ENCODE results near the gene FMNL2. TPM values are rescaled to one million over a fixed set of nuclear protein-coding genes. Genes with fewer than 3 reads are reported as not detected.
A peak's percentile ranks its signal among the peaks of the same experiment; 100 is the strongest.

Gene FMNL2
- polyA plus RNA-seq, 12 donors: 18.6 to 49.7 (median 26.7) TPM; not detected in 1

DNA sequence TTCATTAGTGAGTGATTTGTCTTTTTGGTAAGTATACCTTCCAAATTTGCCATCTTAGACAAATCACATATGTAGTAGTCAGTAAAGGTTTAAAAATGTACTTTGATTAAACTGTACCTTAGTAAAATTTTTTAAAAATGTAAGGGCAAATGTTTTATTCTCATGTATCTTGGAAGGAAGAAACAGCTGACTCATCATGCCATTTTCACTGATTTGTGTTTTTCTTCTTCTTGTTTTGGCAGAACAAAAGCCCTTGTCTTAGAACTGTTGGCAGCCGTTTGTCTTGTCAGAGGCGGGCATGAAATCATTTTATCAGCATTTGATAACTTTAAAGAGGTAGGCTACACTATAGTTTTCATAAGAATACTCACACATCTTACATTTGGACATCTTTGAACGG lies 245.7 kb downstream of the FMNL2 start:
- no peak for DNase-seq

DNA sequence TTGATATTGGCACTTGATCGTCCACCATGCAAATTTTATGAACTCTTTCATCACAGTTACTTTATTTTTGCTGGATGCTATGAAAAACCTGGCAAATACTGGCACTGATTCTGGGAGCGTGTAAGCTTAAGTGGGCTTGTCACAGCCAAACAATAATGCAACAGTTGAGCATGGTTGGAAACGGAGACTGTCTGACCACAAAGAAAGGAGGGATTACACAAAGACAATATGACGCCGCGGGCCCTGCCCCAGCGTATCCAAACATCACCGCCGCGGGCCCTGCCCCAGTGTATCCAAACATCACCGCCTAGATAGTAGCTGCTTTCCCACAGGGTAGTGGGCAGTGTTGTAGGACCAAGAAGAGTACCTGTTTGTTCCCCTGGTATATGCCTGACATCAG lies 246.4 kb downstream of the FMNL2 start:
- no peak for DNase-seq

- DNase-seq: no peak
Observed at GRCh38 chr2:152582081-152582480, 247.1 kb downstream of the FMNL2 start.

DNA sequence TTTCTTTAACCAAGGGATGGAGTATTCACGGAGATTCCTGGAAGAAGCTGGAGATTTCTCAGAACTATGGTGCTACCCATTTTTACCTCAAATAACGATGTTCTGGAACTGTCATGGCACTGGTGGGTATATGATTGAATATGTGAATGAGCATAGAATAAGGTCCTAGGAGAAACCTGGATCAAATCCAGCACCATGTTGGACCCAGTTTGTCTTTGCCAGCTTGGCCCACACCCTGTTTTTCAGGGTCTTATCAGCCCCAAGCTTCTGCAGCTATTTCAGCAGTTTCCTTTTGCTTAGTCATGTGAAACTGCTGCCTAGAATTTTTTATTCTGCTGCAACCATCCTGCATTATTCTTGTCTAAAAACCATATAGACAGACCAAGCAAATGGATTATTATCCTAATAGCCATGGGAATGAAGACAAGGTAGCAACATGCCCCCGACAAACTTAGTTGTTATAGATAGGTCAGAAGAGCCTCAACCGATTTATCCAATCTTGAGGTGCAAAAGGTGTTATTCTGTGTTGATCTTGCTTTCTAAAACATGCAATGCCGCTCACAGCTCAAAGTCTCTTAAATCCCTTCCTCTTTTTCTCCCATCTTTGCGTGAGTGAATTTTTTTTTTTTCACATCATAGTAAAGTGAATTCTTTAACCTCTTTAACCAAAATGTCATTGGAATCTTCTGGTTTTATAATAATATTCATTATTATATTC lies 248.7 kb downstream of the FMNL2 start:
- no peak for DNase-seq

GRCh38 chr2:152584301-152584700 lies 249.3 kb downstream of the FMNL2 start:
- no peak for DNase-seq

DNA sequence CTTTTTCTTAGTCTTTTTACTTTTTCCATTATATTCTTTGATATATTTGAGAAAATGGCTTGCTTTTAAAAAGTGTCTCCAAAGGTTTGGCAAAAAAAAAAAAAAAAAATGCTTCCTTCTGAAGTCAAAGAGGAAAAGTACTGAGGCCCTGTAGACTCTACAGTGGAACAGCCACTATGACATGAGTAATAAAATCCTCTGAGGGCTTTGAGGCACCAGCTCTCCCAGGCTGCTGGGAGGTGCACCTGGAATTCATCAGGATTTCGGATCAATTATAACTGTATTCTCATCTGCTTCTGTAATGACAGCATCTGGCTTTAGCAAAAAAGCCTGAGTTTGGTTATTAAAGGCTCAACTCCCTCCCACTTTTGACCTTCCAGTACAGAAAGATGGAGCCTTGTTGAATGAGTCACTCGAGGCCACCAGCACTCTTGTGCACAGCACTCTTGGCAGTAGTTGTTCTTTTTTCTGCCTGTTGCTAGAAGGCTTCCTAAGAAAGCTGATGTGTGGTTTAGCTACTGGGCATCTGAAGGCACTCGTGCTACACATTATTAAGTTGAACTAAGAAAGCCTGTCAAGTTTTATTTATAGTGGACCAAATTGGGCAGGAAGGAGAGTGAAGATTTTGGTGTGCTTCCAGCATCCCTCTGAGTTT lies 251.0 kb downstream of the FMNL2 start:
- no peak for DNase-seq

- DNase-seq: no peak
Observed at GRCh38 chr2:152587187-152587947, 252.4 kb downstream of the FMNL2 start.

DNA sequence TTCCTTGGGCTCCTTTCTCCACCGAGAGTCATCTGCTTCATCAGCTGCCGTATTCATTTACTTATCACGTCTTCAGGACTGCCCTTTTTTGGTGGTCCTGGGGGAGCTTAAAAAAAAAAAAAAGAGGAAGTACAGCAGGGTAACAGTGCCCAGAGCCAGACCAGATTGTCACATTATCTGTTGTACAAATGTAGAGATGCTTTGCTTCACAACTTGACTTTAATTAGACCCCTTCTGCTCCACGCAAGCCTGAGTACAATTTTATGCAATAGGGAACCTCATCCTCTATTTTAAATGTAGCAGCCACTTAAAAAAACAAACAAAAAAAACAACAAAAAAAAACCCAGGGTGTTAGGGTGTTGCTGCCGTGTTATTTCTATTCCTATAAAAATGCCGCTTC lies 254.0 kb downstream of the FMNL2 start:
- no peak for DNase-seq

- DNase-seq: peak; percentile 46
Observed at GRCh38 chr2:152594022-152594766, 259.2 kb downstream of the FMNL2 start.

- peak; percentile 67 for DNase-seq
Observed at GRCh38 chr2:152594792-152595191, 259.8 kb downstream of the FMNL2 start.

- no peak for DNase-seq
Observed at GRCh38 chr2:152598975-152599759, 264.2 kb downstream of the FMNL2 start.

DNA sequence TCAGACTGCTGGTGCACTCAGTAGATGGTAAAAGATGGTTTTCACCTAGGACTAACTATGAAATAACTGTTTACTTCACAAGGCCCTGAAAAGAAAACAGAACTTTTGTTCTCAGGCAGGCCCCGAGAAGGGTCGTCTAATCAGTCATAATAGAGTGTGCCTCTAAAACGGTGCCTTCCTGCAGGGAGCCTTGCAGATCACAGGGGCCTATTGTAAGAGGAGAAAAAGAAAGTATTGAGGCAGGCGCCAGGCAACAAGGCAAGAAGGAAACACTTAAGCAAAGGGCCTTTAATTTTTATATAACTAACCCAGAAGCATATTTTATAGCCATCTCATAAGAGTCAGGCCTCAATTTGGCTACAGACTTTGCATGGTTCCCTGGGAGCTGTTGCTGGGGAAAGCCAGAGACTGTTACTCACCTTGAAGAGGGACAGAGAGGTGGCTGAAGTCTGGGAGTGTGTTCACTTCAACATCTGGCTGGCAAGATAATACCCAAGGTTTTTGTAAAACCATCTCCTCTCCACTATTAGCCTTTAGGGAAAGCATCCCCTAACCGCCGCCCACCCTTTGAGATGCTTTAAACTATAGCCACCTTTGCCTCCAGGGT lies 265.2 kb downstream of the FMNL2 start:
- DNase-seq: no peak

GRCh38 chr2:152600697-152601096 lies 265.7 kb downstream of the FMNL2 start:
- DNase-seq: no peak

- no peak for DNase-seq
Observed at GRCh38 chr2:152602750-152603149, 267.8 kb downstream of the FMNL2 start.

DNA sequence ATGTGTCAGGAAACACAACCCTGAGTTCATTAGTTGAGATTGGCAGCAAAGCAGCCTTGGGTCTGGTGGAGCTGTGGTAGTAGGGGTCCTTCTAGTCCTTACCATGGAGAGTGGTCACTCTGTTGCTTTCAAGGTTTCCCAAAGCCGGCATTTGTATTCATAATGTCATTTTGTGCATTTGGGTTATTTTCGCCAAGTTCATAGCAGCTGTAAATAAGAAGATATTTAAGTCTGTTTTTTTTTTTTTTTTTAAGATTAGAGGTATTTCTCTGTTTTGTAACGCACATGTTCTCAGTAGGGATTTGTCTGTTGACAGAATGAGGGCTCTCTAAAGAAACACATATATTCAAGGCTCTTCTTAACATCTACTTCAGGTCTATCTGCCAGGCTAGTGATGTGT lies 268.2 kb downstream of the FMNL2 start:
- DNase-seq: no peak

GRCh38 chr2:152606081-152606480 lies 271.1 kb downstream of the FMNL2 start:
- no peak for DNase-seq

GRCh38 chr2:152606941-152607340 lies 272.0 kb downstream of the FMNL2 start:
- no peak for DNase-seq

GRCh38 chr2:152607793-152608300 lies 272.9 kb downstream of the FMNL2 start:
- DNase-seq: no peak

GRCh38 chr2:152609154-152609553 lies 274.2 kb downstream of the FMNL2 start:
- no peak for DNase-seq

DNA sequence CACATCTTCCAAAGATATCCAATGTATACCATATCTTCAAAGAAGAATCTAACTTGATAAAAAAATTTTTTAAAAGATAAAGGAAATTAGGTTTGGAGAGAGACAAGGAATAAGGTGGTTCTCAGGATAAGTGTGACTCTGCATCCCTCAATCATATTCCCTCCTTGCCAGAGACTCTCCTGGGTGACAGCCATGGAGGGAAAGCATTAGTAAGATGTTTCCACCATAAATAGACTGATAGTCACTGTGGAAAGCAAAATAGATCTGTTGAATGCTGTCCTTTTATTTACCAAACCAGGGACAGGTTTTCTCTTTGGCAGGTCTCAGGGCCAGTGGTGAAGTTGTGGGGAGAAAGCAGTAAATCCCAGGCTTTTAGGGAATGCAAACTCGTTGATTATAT lies 274.7 kb downstream of the FMNL2 start:
- no peak for DNase-seq
